ENCODE data around the gene PPFIBP1.

GRCh38 chr12:27505109-27505508, 18.9 kb upstream of the PPFIBP1 start:
- TF ChIP-seq POLR2AphosphoS5 (IDR thresholded peaks at IDR 0.05; ENCODE audit: borderline replicate concordance, low read depth, low read length) (no peak), EZH2 (IDR thresholded peaks at IDR 0.05) (no peak), FOXP2 (optimal IDR thresholded peaks at IDR 0.05; ENCODE audit: control extremely low read depth, extremely low read length, insufficient read depth) (no peak)

Measured in SK-N-MC (cell line).